GM19467 (cell line): Measurements from ENCODE around the gene RTN4RL1.

Experiments used
- ATAC-seq: cut with Tn5 transposase; IDR thresholded peaks from one replicate; pipeline ENCODE4 v1.9.1; 2021; ENCODE audit warnings: mild to moderate bottlenecking, moderate library complexity; ENCODE audit not compliant: unreplicated experiment

Gene RTN4RL1

GRCh38 chr17:2047590-2047989, 22.5 kb upstream of the RTN4RL1 start:
- no peak for ATAC-seq

GRCh38 chr17:2044263-2044894, 19.2 kb upstream of the RTN4RL1 start:
- no peak for ATAC-seq

- no peak for ATAC-seq
Observed at GRCh38 chr17:2043785-2044184, 18.7 kb upstream of the RTN4RL1 start.

- ATAC-seq = no peak
Observed at GRCh38 chr17:2042933-2043332, 17.8 kb upstream of the RTN4RL1 start.

- ATAC-seq = no peak
Observed at GRCh38 chr17:2042390-2042847, 17.3 kb upstream of the RTN4RL1 start.

- ATAC-seq = peak; percentile 89
Observed at GRCh38 chr17:2041561-2042389, 16.6 kb upstream of the RTN4RL1 start, which contains the start of gene OVCA2. TSS of gene OVCA2 (plus strand) at chr17:2042022. CDS start at chr17:2042048, 26 bp downstream.

GRCh38 chr17:2040942-2041560, 15.9 kb upstream of the RTN4RL1 start:
- ATAC-seq = no peak

- ATAC-seq = no peak
Observed at GRCh38 chr17:2040219-2040827, 15.2 kb upstream of the RTN4RL1 start.

- ATAC-seq = no peak
Observed at GRCh38 chr17:2037155-2037554, 12.0 kb upstream of the RTN4RL1 start.

GRCh38 chr17:2035541-2036488, 10.7 kb upstream of the RTN4RL1 start:
- ATAC-seq = no peak

- no peak for ATAC-seq
Observed at GRCh38 chr17:2034806-2035540, 9.8 kb upstream of the RTN4RL1 start.

- ATAC-seq = no peak
Observed at GRCh38 chr17:2034157-2034556, 9.0 kb upstream of the RTN4RL1 start.

- ATAC-seq = no peak
Observed at GRCh38 chr17:2033153-2033552, 8.0 kb upstream of the RTN4RL1 start.

- ATAC-seq = no peak
Observed at GRCh38 chr17:2030779-2031163, 5.6 kb upstream of the RTN4RL1 start.

GRCh38 chr17:2029911-2030778, 5.0 kb upstream of the RTN4RL1 start, which contains the start of gene DPH1:
TSS of gene DPH1 (plus strand) at chr17:2030153. CDS start at chr17:2030170, 17 bp downstream.
- peak; percentile 66 for ATAC-seq

GRCh38 chr17:2028737-2029136, 3.6 kb upstream of the RTN4RL1 start:
- no peak for ATAC-seq

GRCh38 chr17:2028234-2028614, 3.1 kb upstream of the RTN4RL1 start:
- no peak for ATAC-seq

- ATAC-seq = no peak
Observed at GRCh38 chr17:2027528-2028233, 2.5 kb upstream of the RTN4RL1 start.
